Measurements from ENCODE around the gene FAM163A. TPM values are rescaled to one million over a fixed set of nuclear protein-coding genes. Genes with fewer than 3 reads are reported as not detected.

The FAM163A gene
- total RNA-seq, 2 experiments from 2014 or later, result 0.08 to 0.17 TPM

DNA sequence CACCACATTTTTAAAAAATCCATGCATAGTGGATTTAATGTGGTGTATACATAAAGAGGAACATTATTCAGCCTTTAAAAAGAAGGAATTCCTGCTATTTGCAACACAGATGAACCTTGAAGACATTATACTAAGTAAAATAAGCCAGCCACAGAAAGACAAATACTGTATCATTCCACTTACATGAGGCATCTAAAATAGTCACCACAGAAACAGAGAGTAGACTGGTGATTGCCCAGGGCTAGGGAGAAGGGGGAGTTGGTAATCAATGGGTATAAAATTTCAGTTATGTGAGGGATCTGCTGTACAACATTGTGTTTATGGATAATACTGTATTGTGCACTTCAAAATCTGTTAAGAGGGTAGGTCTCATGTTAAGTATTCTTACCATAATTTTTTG, 10.0 kb downstream of the FAM163A start:
- Mint-ChIP-seq H3K9me3 (peaks cover 7% of the 10 kb centered on the region), H3K36me3 (ENCODE audit: low read depth) (no peaks in the 10 kb centered on the region), H3K27me3 (peaks cover 22% of the 10 kb centered on the region), H3K27ac (no peak overlapping the region), H3K4me1 (ENCODE audit: low read depth) (no peaks in the 10 kb centered on the region), H3K4me3 (no peak overlapping the region)
- no peak for DNase-seq
- Histone ChIP-seq H3K36me3 (ENCODE audit: insufficient read depth, low read length) (no peaks in the 10 kb centered on the region), H3K4me3 (ENCODE audit: low read length) (no peak overlapping the region), H3K27ac (ENCODE audit: low read depth in 1 of 2, low read length in 2 of 2) (no peak overlapping the region), H3K9me3 (ENCODE audit: control insufficient read depth in 1 of 2, insufficient read depth in 1 of 2, low read length in 2 of 2) (no peaks in the 10 kb centered on the region), H3K4me1 (ENCODE audit: insufficient read depth, low read length) (no peaks in the 10 kb centered on the region), H3K27me3 (ENCODE audit: control insufficient read depth in 1 of 2, insufficient read depth in 2 of 2, low read length in 2 of 2) (peaks cover 4 to 5% of the 10 kb centered on the region in 2 experiments)
- TF ChIP-seq, protein P1, sequence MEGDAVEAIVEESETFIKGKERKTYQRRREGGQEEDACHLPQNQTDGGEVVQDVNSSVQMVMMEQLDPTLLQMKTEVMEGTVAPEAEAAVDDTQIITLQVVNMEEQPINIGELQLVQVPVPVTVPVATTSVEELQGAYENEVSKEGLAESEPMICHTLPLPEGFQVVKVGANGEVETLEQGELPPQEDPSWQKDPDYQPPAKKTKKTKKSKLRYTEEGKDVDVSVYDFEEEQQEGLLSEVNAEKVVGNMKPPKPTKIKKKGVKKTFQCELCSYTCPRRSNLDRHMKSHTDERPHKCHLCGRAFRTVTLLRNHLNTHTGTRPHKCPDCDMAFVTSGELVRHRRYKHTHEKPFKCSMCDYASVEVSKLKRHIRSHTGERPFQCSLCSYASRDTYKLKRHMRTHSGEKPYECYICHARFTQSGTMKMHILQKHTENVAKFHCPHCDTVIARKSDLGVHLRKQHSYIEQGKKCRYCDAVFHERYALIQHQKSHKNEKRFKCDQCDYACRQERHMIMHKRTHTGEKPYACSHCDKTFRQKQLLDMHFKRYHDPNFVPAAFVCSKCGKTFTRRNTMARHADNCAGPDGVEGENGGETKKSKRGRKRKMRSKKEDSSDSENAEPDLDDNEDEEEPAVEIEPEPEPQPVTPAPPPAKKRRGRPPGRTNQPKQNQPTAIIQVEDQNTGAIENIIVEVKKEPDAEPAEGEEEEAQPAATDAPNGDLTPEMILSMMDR (IDR thresholded peaks at IDR 0.05), result no peak
- ChIA-PET CTCF (no interaction called here), POLR2A (no interaction called here)
- no peak for ATAC-seq (ENCODE audit: poor library complexity)
- intact Hi-C loops (cut with DNase I, micrococcal nuclease), result no loop called here

DNA sequence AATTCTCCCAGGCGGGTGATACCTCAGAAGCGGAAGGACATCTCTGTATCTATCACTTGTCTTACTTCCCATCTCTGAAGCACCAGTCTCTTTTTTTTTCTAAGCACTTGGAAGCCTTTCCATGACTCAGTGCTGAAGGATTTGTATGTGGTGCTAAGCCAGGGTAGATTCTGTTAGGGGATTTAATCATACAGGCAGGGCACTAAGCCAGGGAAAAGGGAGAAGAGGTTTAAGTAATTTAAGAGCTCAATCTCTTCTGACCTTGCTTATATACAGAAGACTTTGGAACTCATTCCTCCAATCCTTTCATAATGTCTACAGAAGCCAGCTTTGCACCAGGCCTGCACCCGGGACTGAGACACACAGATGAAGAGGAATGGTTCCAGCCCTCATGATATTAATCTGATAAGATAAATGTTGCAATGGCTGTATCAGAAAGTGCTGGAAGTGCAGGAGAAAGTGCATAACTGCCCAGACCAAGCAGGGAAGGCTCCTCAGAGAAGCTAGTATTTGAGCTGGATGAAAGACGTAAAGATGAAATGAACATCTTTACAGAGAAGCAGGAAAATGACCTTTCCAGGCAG, 11.0 kb downstream of the FAM163A start:
- Mint-ChIP-seq H3K4me3 (no peak overlapping the region), H3K36me3 (ENCODE audit: low read depth) (no peaks in the 10 kb centered on the region), H3K9me3 (peaks cover 7% of the 10 kb centered on the region), H3K4me1 (ENCODE audit: low read depth) (no peaks in the 10 kb centered on the region), H3K27ac (no peak overlapping the region), H3K27me3 (peaks cover 12% of the 10 kb centered on the region)
- ChIA-PET POLR2A (no interaction called here), CTCF (no interaction called here)
- H3K27ac ChIP-seq (ENCODE audit: low read depth in 1 of 2, low read length in 2 of 2), result no peak overlapping the region
- TF ChIP-seq, protein P1 (IDR thresholded peaks at IDR 0.05), result no peak
- no peak overlapping the region for H3K4me3 ChIP-seq (ENCODE audit: low read length)
- intact Hi-C loops (cut with DNase I, micrococcal nuclease), result no loop called here
- no peak for DNase-seq
- H3K9me3 ChIP-seq (ENCODE audit: control insufficient read depth in 1 of 2, insufficient read depth in 1 of 2, low read length in 2 of 2), result no peaks in the 10 kb centered on the region
- H3K4me1 ChIP-seq (ENCODE audit: insufficient read depth, low read length), result no peaks in the 10 kb centered on the region
- H3K27me3 ChIP-seq (ENCODE audit: control insufficient read depth in 1 of 2, insufficient read depth in 2 of 2, low read length in 2 of 2), result peaks cover 1 to 5% of the 10 kb centered on the region in 2 experiments
- ATAC-seq (ENCODE audit: poor library complexity), result no peak
- H3K36me3 ChIP-seq (ENCODE audit: insufficient read depth, low read length), result no peaks in the 10 kb centered on the region

DNA sequence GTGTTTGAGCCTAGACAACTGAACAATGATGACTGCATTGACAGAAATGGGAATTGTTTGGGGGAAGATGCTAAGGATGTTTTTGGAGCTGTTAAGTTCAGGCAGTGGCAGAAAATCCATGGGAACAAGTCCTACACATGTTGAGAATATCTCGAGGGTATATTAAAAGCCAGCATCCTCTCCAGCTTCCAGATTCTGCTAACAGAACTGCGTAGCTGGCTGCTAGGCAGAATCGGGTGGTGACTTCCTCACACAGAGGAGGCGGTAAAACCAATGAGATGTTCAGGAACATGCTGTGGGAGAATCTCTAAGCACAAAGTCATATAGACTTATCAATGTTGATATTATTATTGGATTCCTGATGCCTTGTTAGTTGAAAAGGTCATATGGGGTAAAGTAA, 14.8 kb downstream of the FAM163A start:
- no peaks in the 10 kb centered on the region for H3K9me3 Mint-ChIP-seq
- no peaks in the 10 kb centered on the region for H3K4me1 Mint-ChIP-seq (ENCODE audit: low read depth)
- Histone ChIP-seq H3K4me3 (ENCODE audit: low read length) (no peak overlapping the region), H3K4me1 (ENCODE audit: insufficient read depth, low read length) (no peaks in the 10 kb centered on the region), H3K36me3 (ENCODE audit: insufficient read depth, low read length) (no peaks in the 10 kb centered on the region), H3K27me3 (ENCODE audit: control insufficient read depth in 1 of 2, insufficient read depth in 2 of 2, low read length in 2 of 2) (no peaks in the 10 kb centered on the region), H3K9me3 (ENCODE audit: control insufficient read depth in 1 of 2, insufficient read depth in 1 of 2, low read length in 2 of 2) (no peaks in the 10 kb centered on the region), H3K27ac (ENCODE audit: low read depth in 1 of 2, low read length in 2 of 2) (no peak overlapping the region)
- H3K27me3 Mint-ChIP-seq, result peaks cover 5% of the 10 kb centered on the region
- intact Hi-C loops (cut with DNase I, micrococcal nuclease), result no loop called here
- TF ChIP-seq, protein P1 (IDR thresholded peaks at IDR 0.05), result no peak
- no peak overlapping the region for H3K27ac Mint-ChIP-seq
- ChIA-PET CTCF (interaction anchor here (0.6 kb wide), 1 partner anchor 57 kb away, joined by 3 read pairs; no protein-coding TSS in a partner anchor), POLR2A (no interaction called here)
- no peaks in the 10 kb centered on the region for H3K36me3 Mint-ChIP-seq (ENCODE audit: low read depth)
- no peak for ATAC-seq (ENCODE audit: poor library complexity)
- no peak for DNase-seq
- no peak overlapping the region for H3K4me3 Mint-ChIP-seq
